KMS-11 (cell line): ENCODE measurements around the gene FCGBP.

Source experiments
- H2AFZ ChIP-seq: fragments of 200-600 bp; sonication (generic); 2 replicates; pipeline ENCODE4 v1.6.1; 2016; ENCODE audit warnings: antibody characterized with exemption, mixed run types, low read depth
- H3K27ac ChIP-seq: fragments of 200-600 bp; sonication (generic); 2 replicates; pipeline ENCODE4 v1.6.1; 2016; ENCODE audit warnings: mild to moderate bottlenecking, mixed run types
- H3K27me3 ChIP-seq: fragments of 200-600 bp; sonication (generic); 2 replicates; pipeline ENCODE4 v1.6.1; 2017; ENCODE audit warnings: mild to moderate bottlenecking, low read depth, mixed run types, moderate library complexity; ENCODE audit not compliant: insufficient read depth
- H3K36me3 ChIP-seq: fragments of 200-600 bp; sonication (generic); 2 replicates; pipeline ENCODE4 v1.6.1; 2017; ENCODE audit warnings: mild to moderate bottlenecking, mixed run types; ENCODE audit not compliant: insufficient read depth
- H3K4me1 ChIP-seq: fragments of 200-600 bp; sonication (generic); 2 replicates; pipeline ENCODE4 v1.6.1; 2016; ENCODE audit warnings: mild to moderate bottlenecking, low read depth, mixed run types; ENCODE audit not compliant: poor library complexity, severe bottlenecking
- H3K4me2 ChIP-seq: fragments of 200-600 bp; sonication (generic); 2 replicates; pipeline ENCODE4 v1.7.0; 2016; ENCODE audit warnings: mild to moderate bottlenecking, mixed run types
- H3K4me3 ChIP-seq: fragments of 200-600 bp; sonication (generic); IDR thresholded peaks from 2 replicates; pipeline ENCODE4 v1.6.1; 2017; ENCODE audit warnings: low read depth, low read length, mixed read lengths; ENCODE audit not compliant: insufficient read depth
- H3K79me2 ChIP-seq: fragments of 200-600 bp; sonication (generic); 2 replicates; pipeline ENCODE4 v1.6.1; 2016; ENCODE audit warnings: low read depth, mixed run types; ENCODE audit not compliant: insufficient read depth
- H3K9ac ChIP-seq: fragments of 200-600 bp; sonication (generic); 2 replicates; pipeline ENCODE4 v1.6.1; 2016; ENCODE audit warnings: mild to moderate bottlenecking, mixed run types
- H4K20me1 ChIP-seq: fragments of 200-600 bp; sonication (generic); 2 replicates; pipeline ENCODE4 v1.6.1; 2016; ENCODE audit warnings: mild to moderate bottlenecking, mixed run types; ENCODE audit not compliant: insufficient read depth
- TF ChIP-seq, protein P1 (sequence below): fragments of 200-600 bp; sonication (generic); conservative IDR thresholded peaks from 2 replicates; pipeline ENCODE4 v1.6.1; 2017; ENCODE audit warnings: low read depth, mild to moderate bottlenecking, antibody characterized with exemption, low read length, moderate library complexity, mixed read lengths

Gene FCGBP

GRCh38 chr19:39916851-39917396, 17.5 kb downstream of the FCGBP start:
- H3K27me3 ChIP-seq: no peaks in the 10 kb centered on the region
- no peaks in the 10 kb centered on the region for H3K36me3 ChIP-seq
- no peak overlapping the region for H3K4me2 ChIP-seq
- TF ChIP-seq, protein P1, sequence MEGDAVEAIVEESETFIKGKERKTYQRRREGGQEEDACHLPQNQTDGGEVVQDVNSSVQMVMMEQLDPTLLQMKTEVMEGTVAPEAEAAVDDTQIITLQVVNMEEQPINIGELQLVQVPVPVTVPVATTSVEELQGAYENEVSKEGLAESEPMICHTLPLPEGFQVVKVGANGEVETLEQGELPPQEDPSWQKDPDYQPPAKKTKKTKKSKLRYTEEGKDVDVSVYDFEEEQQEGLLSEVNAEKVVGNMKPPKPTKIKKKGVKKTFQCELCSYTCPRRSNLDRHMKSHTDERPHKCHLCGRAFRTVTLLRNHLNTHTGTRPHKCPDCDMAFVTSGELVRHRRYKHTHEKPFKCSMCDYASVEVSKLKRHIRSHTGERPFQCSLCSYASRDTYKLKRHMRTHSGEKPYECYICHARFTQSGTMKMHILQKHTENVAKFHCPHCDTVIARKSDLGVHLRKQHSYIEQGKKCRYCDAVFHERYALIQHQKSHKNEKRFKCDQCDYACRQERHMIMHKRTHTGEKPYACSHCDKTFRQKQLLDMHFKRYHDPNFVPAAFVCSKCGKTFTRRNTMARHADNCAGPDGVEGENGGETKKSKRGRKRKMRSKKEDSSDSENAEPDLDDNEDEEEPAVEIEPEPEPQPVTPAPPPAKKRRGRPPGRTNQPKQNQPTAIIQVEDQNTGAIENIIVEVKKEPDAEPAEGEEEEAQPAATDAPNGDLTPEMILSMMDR: no peak
- no peaks in the 10 kb centered on the region for H4K20me1 ChIP-seq
- H3K79me2 ChIP-seq: no peaks in the 10 kb centered on the region
- H3K4me1 ChIP-seq: no peaks in the 10 kb centered on the region
- H3K9ac ChIP-seq: no peak overlapping the region
- H3K27ac ChIP-seq: no peak overlapping the region
- no peak overlapping the region for H2AFZ ChIP-seq
- H3K4me3 ChIP-seq: no peak overlapping the region

DNA sequence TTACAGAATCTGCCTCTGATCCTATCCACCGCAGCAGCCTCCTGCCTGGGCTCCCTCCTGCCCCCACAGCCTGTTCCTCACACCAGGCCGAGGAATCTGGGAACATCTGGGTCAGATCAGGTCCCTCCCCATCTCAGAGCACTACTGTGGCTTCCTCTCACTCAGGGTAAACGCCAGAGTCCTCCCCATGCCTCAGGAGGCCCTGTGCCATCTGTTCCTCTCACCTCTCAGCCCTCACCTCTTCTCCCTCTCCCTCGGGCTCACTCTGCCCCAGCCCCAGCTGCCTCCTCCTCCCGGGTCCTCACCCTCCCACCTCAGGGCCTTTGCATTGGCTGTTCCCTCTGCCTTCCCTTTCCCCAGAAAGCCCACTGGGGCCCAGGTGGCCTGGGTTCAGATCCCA, 18.2 kb downstream of the FCGBP start:
- Histone ChIP-seq H3K9ac (no peak overlapping the region), H3K27ac (no peak overlapping the region), H2AFZ (no peak overlapping the region), H4K20me1 (no peaks in the 10 kb centered on the region), H3K4me1 (no peaks in the 10 kb centered on the region), H3K36me3 (no peaks in the 10 kb centered on the region), H3K4me2 (no peak overlapping the region), H3K79me2 (no peaks in the 10 kb centered on the region), H3K27me3 (no peaks in the 10 kb centered on the region), H3K4me3 (no peak overlapping the region)
- TF ChIP-seq, protein P1: no peak

- Histone ChIP-seq H3K79me2 (no peaks in the 10 kb centered on the region), H3K4me3 (no peak overlapping the region), H3K27ac (no peak overlapping the region), H3K36me3 (no peaks in the 10 kb centered on the region), H3K4me1 (no peaks in the 10 kb centered on the region), H3K27me3 (no peaks in the 10 kb centered on the region), H3K4me2 (no peak overlapping the region), H4K20me1 (no peaks in the 10 kb centered on the region), H2AFZ (no peak overlapping the region), H3K9ac (no peak overlapping the region)
- TF ChIP-seq, protein P1: no peak
Measured at GRCh38 chr19:39915848-39916215, 18.6 kb downstream of the FCGBP start.

- no peak overlapping the region for H3K9ac ChIP-seq
- no peak overlapping the region for H2AFZ ChIP-seq
- no peaks in the 10 kb centered on the region for H3K27me3 ChIP-seq
Measured at GRCh38 chr19:39915101-39915847, 19.2 kb downstream of the FCGBP start.

More at GRCh38 chr19:39915101-39915847, 19.2 kb downstream of the FCGBP start:
- no peak overlapping the region for H3K4me3 ChIP-seq
- no peaks in the 10 kb centered on the region for H3K4me1 ChIP-seq
- no peak overlapping the region for H3K4me2 ChIP-seq
- no peaks in the 10 kb centered on the region for H4K20me1 ChIP-seq
- H3K36me3 ChIP-seq: no peaks in the 10 kb centered on the region
- no peaks in the 10 kb centered on the region for H3K79me2 ChIP-seq
- TF ChIP-seq, protein P1: no peak
- H3K27ac ChIP-seq: no peak overlapping the region
